HT1080 (cell line): Measurements from ENCODE around the gene SH3RF3. TPM values are rescaled to one million over a fixed set of nuclear protein-coding genes. Genes with fewer than 3 reads are reported as not detected.
A peak's percentile ranks its signal among the peaks of the same experiment; 100 is the strongest.

Source experiments
- DNase-seq: peaks from one replicate; pipeline ENCODE4 v3.0.0-alpha.2; 2015; ENCODE audit warnings: low read depth
- total RNA-seq: library from RNA; depleted of rRNA; stranded (reverse); fragments of >200 nt; shearing (Covaris generic); gene quantifications from 2 replicates; pipeline ENCODE4 v1.2.3, GENCODE V29; 2014

SH3RF3 gene
- total RNA-seq, 1 experiment from 2014 or later, result 5.0 TPM

- no peak for DNase-seq
Measured at GRCh38 chr2:109482361-109482861, 353.4 kb downstream of the SH3RF3 start.

GRCh38 chr2:109486711-109487535, 357.9 kb downstream of the SH3RF3 start:
- DNase-seq, result peak; percentile 37

GRCh38 chr2:109487536-109487869, 358.5 kb downstream of the SH3RF3 start:
- DNase-seq, result no peak

GRCh38 chr2:109487871-109488655, 359.1 kb downstream of the SH3RF3 start:
- DNase-seq, result no peak

- DNase-seq, result no peak
Measured at GRCh38 chr2:109489296-109489695, 360.3 kb downstream of the SH3RF3 start.

GRCh38 chr2:109493176-109493935, 364.4 kb downstream of the SH3RF3 start:
- DNase-seq, result no peak

GRCh38 chr2:109494351-109494750, 365.3 kb downstream of the SH3RF3 start:
- no peak for DNase-seq

GRCh38 chr2:109497463-109497862, 368.5 kb downstream of the SH3RF3 start:
- DNase-seq, result peak; percentile 83

- DNase-seq, result no peak
Measured at GRCh38 chr2:109497911-109498870, 369.2 kb downstream of the SH3RF3 start.

GRCh38 chr2:109498906-109499305, 369.9 kb downstream of the SH3RF3 start:
- DNase-seq, result no peak

GRCh38 chr2:109499566-109499965, 370.6 kb downstream of the SH3RF3 start:
- no peak for DNase-seq

- DNase-seq, result no peak
Measured at GRCh38 chr2:109500910-109501309, 371.9 kb downstream of the SH3RF3 start.

- DNase-seq, result no peak
Measured at GRCh38 chr2:109501461-109501860, 372.5 kb downstream of the SH3RF3 start.

- no peak for DNase-seq
Measured at GRCh38 chr2:109503191-109503590, 374.2 kb downstream of the SH3RF3 start.

- no peak for DNase-seq
Measured at GRCh38 chr2:109507217-109507616, 378.2 kb downstream of the SH3RF3 start.

- no peak for DNase-seq
Measured at GRCh38 chr2:109507828-109508227, 378.8 kb downstream of the SH3RF3 start.

GRCh38 chr2:109508556-109508955, 379.6 kb downstream of the SH3RF3 start:
- DNase-seq, result no peak

- DNase-seq, result peak; percentile 68
Measured at GRCh38 chr2:109510136-109511028, 381.4 kb downstream of the SH3RF3 start.

- no peak for DNase-seq
Measured at GRCh38 chr2:109511168-109511567, 382.2 kb downstream of the SH3RF3 start.
